H9 (cell line): ENCODE measurements around the gene DPYSL5. TPM values are rescaled to one million over a fixed set of nuclear protein-coding genes. Genes with fewer than 3 reads are reported as not detected.

Experiments used
- DNase-seq: peaks from one replicate; pipeline ENCODE4 v3.0.0-alpha.2; 2017
- H2AFZ ChIP-seq: one replicate; pipeline ENCODE4 v1.6.1; 2013; ENCODE audit warnings: mild to moderate bottlenecking, low read length, control low read depth, moderate library complexity
- H2AK5ac ChIP-seq: 2 replicates; pipeline ENCODE4 v1.6.1; 2013; ENCODE audit warnings: low read length, control low read depth, mixed read lengths; ENCODE audit not compliant: insufficient read length
- H2BK120ac ChIP-seq: one replicate; pipeline ENCODE4 v1.6.1; 2013; ENCODE audit warnings: low read depth, mild to moderate bottlenecking, low read length, control low read depth, inconsistent platforms; ENCODE audit not compliant: poor library complexity, severe bottlenecking
- H2BK12ac ChIP-seq: 2 replicates; pipeline ENCODE4 v1.6.1; 2013; ENCODE audit warnings: low read length, control low read depth, mixed read lengths, low read depth; ENCODE audit not compliant: insufficient read length
- H2BK15ac ChIP-seq: 2 replicates; pipeline ENCODE4 v1.6.1; 2013; ENCODE audit warnings: low read depth, low read length, control low read depth
- H2BK20ac ChIP-seq: one replicate; pipeline ENCODE4 v1.6.1; 2013; ENCODE audit warnings: low read depth, mild to moderate bottlenecking, low read length, control low read depth, inconsistent platforms; ENCODE audit not compliant: poor library complexity, severe bottlenecking
- H2BK5ac ChIP-seq: 2 replicates; pipeline ENCODE4 v1.6.1; 2013; ENCODE audit warnings: low read length, control low read depth, mixed read lengths; ENCODE audit not compliant: insufficient read length
- H3K14ac ChIP-seq: 2 replicates; pipeline ENCODE4 v1.6.1; 2013; ENCODE audit warnings: low read length, control low read depth; ENCODE audit not compliant: insufficient read depth
- H3K18ac ChIP-seq: 2 replicates; pipeline ENCODE4 v1.6.1; 2013; ENCODE audit warnings: low read depth, mild to moderate bottlenecking, mixed read lengths, low read length, control low read depth; ENCODE audit not compliant: insufficient read length
- H3K23ac ChIP-seq: 2 replicates; pipeline ENCODE4 v1.6.1; 2013; ENCODE audit warnings: low read length, control low read depth, mixed read lengths, low read depth; ENCODE audit not compliant: insufficient read length
- H3K23me2 ChIP-seq: 2 replicates; pipeline ENCODE4 v1.6.1; 2013; ENCODE audit warnings: low read depth, mild to moderate bottlenecking, mixed read lengths, low read length, control low read depth; ENCODE audit not compliant: insufficient read length, poor library complexity, severe bottlenecking
- H3K27ac ChIP-seq: 2 replicates; pipeline ENCODE4 v1.5.1; 2013; ENCODE audit warnings: low read length, control low read depth, mixed read lengths, low read depth; ENCODE audit not compliant: insufficient read length
- H3K27me3 ChIP-seq: 2 replicates; pipeline ENCODE4 v1.6.1; 2013; ENCODE audit warnings: low read length, control low read depth, inconsistent platforms; ENCODE audit not compliant: insufficient read depth
- H3K4ac ChIP-seq: 2 replicates; pipeline ENCODE4 v1.6.1; 2013; ENCODE audit warnings: low read depth, mild to moderate bottlenecking, control low read depth, inconsistent platforms, low read length, moderate library complexity
- H3K4me1 ChIP-seq: 2 replicates; pipeline ENCODE4 v1.6.1; 2013; ENCODE audit warnings: low read length, control low read depth, inconsistent platforms; ENCODE audit not compliant: insufficient read depth
- H3K4me2 ChIP-seq: 2 replicates; pipeline ENCODE4 v1.6.1; 2013; ENCODE audit warnings: low read length, control low read depth, mixed read lengths; ENCODE audit not compliant: insufficient read length, insufficient read depth
- H3K56ac ChIP-seq: 2 replicates; pipeline ENCODE4 v1.6.1; 2013; ENCODE audit warnings: low read depth, mild to moderate bottlenecking, mixed read lengths, low read length, control low read depth; ENCODE audit not compliant: insufficient read length
- H3K79me1 ChIP-seq: 2 replicates; pipeline ENCODE4 v1.6.1; 2013; ENCODE audit warnings: low read depth, mild to moderate bottlenecking, moderate library complexity, low read length, control low read depth, inconsistent platforms; ENCODE audit not compliant: insufficient read depth, poor library complexity, severe bottlenecking
- H3K79me2 ChIP-seq: 2 replicates; pipeline ENCODE4 v1.6.1; 2013; ENCODE audit warnings: low read length, control low read depth, inconsistent platforms; ENCODE audit not compliant: insufficient read depth
- H3K9ac ChIP-seq: 2 replicates; pipeline ENCODE4 v1.6.1; 2013; ENCODE audit warnings: low read length, control low read depth, mixed read lengths; ENCODE audit not compliant: insufficient read length; ENCODE audit errors: extremely low read depth
- H3K9me3 ChIP-seq: one replicate; pipeline ENCODE4 v1.6.1; 2013; ENCODE audit warnings: low read depth, low read length, inconsistent platforms; ENCODE audit not compliant: control insufficient read depth
- H3T11ph ChIP-seq: one replicate; pipeline ENCODE4 v1.6.1; 2013; ENCODE audit warnings: mild to moderate bottlenecking, low read length, control low read depth, inconsistent platforms
- H4K20me1 ChIP-seq: one replicate; pipeline ENCODE4 v1.6.1; 2013; ENCODE audit not compliant: control insufficient read depth, insufficient read length, insufficient read depth
- H4K5ac ChIP-seq: 2 replicates; pipeline ENCODE4 v1.6.1; 2013; ENCODE audit warnings: low read depth, mild to moderate bottlenecking, mixed read lengths, low read length, control low read depth; ENCODE audit not compliant: insufficient read length
- H4K8ac ChIP-seq: replicated peaks from 2 replicates; pipeline ENCODE4 v1.6.1; 2013; ENCODE audit warnings: low read length, control low read depth, mixed read lengths, low read depth; ENCODE audit not compliant: insufficient read length
- H4K91ac ChIP-seq: 2 replicates; pipeline ENCODE4 v1.6.1; 2013; ENCODE audit warnings: low read depth, mild to moderate bottlenecking, moderate library complexity, mixed read lengths, low read length, control low read depth; ENCODE audit not compliant: insufficient read length
- H3K27ac Mint-ChIP-seq, 3 experiments: 2 replicates in 2 of 3; 3 replicates in 1 of 3; pipeline ENCODE4 v1.8.0; 2020 to 2021; ENCODE audit warnings: mixed read lengths in 3 of 3, mild to moderate bottlenecking in 1 of 3, moderate library complexity in 1 of 3
- H3K27me3 Mint-ChIP-seq: 2 replicates; pipeline ENCODE4 v1.8.0; 2021; ENCODE audit warnings: low read depth, mild to moderate bottlenecking, moderate library complexity, mixed read lengths
- H3K36me3 Mint-ChIP-seq, 3 experiments: 2 replicates in 2 of 3; 3 replicates in 1 of 3; pipeline ENCODE4 v1.8.0; 2020 to 2021; ENCODE audit warnings: low read depth in 3 of 3, mixed read lengths in 3 of 3; ENCODE audit not compliant: insufficient read depth in 1 of 3
- H3K4me1 Mint-ChIP-seq, 2 experiments: 2 replicates each; pipeline ENCODE4 v1.8.0; 2020; ENCODE audit warnings: mixed read lengths in 2 of 2
- H3K4me3 Mint-ChIP-seq, 2 experiments: 2 replicates in 1 of 2; 3 replicates in 1 of 2; pipeline ENCODE4 v1.8.0; 2020 to 2021; ENCODE audit warnings: mild to moderate bottlenecking in 2 of 2, mixed read lengths in 2 of 2, moderate library complexity in 1 of 2
- H3K9me3 Mint-ChIP-seq, 2 experiments: 2 replicates in 1 of 2; 3 replicates in 1 of 2; pipeline ENCODE4 v1.8.0; 2020; ENCODE audit warnings: mild to moderate bottlenecking in 2 of 2, mixed read lengths in 2 of 2, moderate library complexity in 1 of 2
- WGBS: extraction: QIAGEN DNeasy Blood & Tissue Kit; methylation state at CpG from one replicate; pipeline ENCODE4 v1.1.7; 2013; ENCODE audit warnings: missing lambda C conversion rate, low lambda C conversion rate, mixed read lengths; ENCODE audit not compliant: insufficient read length; ENCODE audit errors: extremely low coverage; 5-methylcytosine and 5-hydroxymethylcytosine counted together
- total RNA-seq: library from RNA; stranded (reverse); gene quantifications from 2 replicates; pipeline ENCODE4 v1.2.1, GENCODE V29; 2021
- TF ChIP-seq, protein P1 (sequence below): fragments of 200-600 bp; sonication (generic); conservative IDR thresholded peaks from 3 replicates; pipeline ENCODE4 v1.8.0; 2021; ENCODE audit warnings: antibody characterized with exemption, mild to moderate bottlenecking

DPYSL5 gene
- total RNA-seq, 1 experiment from 2014 or later, result 6.4 TPM

DNA sequence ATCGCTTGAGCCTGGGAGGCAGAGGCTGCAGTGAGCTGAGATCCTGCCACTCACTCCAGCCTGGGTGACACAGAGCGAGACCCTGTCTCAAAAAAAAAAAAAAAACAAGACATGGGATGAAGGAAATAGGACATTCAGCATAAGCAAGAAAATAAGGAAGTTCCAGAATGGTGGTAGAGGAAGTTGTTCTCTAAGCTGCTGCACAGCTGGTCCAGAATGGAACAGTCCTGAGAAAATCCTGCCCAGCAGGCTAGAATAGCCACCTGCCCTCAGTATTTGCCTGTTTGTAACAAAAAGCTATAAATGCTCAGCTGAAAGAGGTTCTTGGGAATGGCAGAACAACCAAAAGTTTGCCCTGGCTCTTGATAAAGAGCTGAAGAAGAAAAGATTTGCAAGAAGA is 111.4 kb downstream of the DPYSL5 start:
- Histone ChIP-seq H2BK15ac (no peak overlapping the region), H2BK5ac (no peak overlapping the region), H3K4me1 (no peaks in the 10 kb centered on the region), H3K9ac (no peak overlapping the region), H2BK120ac (no peak overlapping the region), H2AFZ (no peak overlapping the region), H3K27ac (no peak overlapping the region), H3K14ac (no peak overlapping the region), H4K5ac (no peak overlapping the region), H4K8ac (no peak overlapping the region), H3K9me3 (no peaks in the 10 kb centered on the region), H3K79me1 (no peaks in the 10 kb centered on the region), H3K23ac (no peak overlapping the region), H2AK5ac (no peak overlapping the region), H3K56ac (no peak overlapping the region), H3K23me2 (no peaks in the 10 kb centered on the region), H3T11ph (no peak overlapping the region), H2BK20ac (no peak overlapping the region), H2BK12ac (no peak overlapping the region), H3K79me2 (no peaks in the 10 kb centered on the region), H3K27me3 (no peaks in the 10 kb centered on the region; the same call in 1 of the 2 replicates), H3K18ac (no peak overlapping the region), H4K20me1 (no peaks in the 10 kb centered on the region), H3K4me2 (no peak overlapping the region), H4K91ac (no peak overlapping the region), H3K4ac (no peak overlapping the region)
- WGBS, result no CpG with 5 or more reads among the region's 2 CpGs
- H3K27me3 Mint-ChIP-seq, result peaks cover 41% of the 10 kb centered on the region
- no peak overlapping the region for H3K4me3 Mint-ChIP-seq
- H3K36me3 Mint-ChIP-seq, result no peaks in the 10 kb centered on the region
- peaks cover 2% of the 10 kb centered on the region in 2 experiments; a peak in 2 of 4 replicates for H3K4me1 Mint-ChIP-seq
- H3K27ac Mint-ChIP-seq, result no peak overlapping the region
- TF ChIP-seq, protein P1, sequence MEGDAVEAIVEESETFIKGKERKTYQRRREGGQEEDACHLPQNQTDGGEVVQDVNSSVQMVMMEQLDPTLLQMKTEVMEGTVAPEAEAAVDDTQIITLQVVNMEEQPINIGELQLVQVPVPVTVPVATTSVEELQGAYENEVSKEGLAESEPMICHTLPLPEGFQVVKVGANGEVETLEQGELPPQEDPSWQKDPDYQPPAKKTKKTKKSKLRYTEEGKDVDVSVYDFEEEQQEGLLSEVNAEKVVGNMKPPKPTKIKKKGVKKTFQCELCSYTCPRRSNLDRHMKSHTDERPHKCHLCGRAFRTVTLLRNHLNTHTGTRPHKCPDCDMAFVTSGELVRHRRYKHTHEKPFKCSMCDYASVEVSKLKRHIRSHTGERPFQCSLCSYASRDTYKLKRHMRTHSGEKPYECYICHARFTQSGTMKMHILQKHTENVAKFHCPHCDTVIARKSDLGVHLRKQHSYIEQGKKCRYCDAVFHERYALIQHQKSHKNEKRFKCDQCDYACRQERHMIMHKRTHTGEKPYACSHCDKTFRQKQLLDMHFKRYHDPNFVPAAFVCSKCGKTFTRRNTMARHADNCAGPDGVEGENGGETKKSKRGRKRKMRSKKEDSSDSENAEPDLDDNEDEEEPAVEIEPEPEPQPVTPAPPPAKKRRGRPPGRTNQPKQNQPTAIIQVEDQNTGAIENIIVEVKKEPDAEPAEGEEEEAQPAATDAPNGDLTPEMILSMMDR, result no peak
- H3K9me3 Mint-ChIP-seq, result no peaks in the 10 kb centered on the region
- no peak for DNase-seq
